Activated gamma-delta T cell (primary cell): Measurements from ENCODE around the gene SYCP1.
"Not testable (repeated sequence)": the region's sequence is repeated elsewhere in the genome, so short reads cannot be mapped to it uniquely, and the experiment has no call there.

ENCODE experiments used
- DNase-seq: peaks from one replicate; lab custom pipeline; 2025; lab: John Stamatoyannopoulos, UW
- total RNA-seq, 2 donors: gene quantifications; one replicate each; lab custom pipeline; 2026; lab: John Stamatoyannopoulos, UW

SYCP1 gene
- total RNA-seq: 0.04 to 0.05 reads per million in 2 donors

- no peak for DNase-seq
Observed at GRCh38 chr1:114854693-114855320, at the start of gene SYCP1. Gene SYCP1, plus strand, starts transcription at chr1:114854863. Its CDS starts 602 bp downstream, at chr1:114855465.

- DNase-seq: no peak
Observed at GRCh38 chr1:114819869-114820268, 34.8 kb upstream of the SYCP1 start.

GRCh38 chr1:114820392-114820791, 34.3 kb upstream of the SYCP1 start:
- DNase-seq: no peak

GRCh38 chr1:114821978-114822377, 32.7 kb upstream of the SYCP1 start:
- no peak for DNase-seq

GRCh38 chr1:114828251-114828650, 26.4 kb upstream of the SYCP1 start:
- DNase-seq: no peak

- not testable (repeated sequence) for DNase-seq
Observed at GRCh38 chr1:114830075-114830474, 24.6 kb upstream of the SYCP1 start.

- DNase-seq: no peak
Observed at GRCh38 chr1:114831276-114831994, 23.2 kb upstream of the SYCP1 start.

GRCh38 chr1:114832057-114832456, 22.6 kb upstream of the SYCP1 start:
- no peak for DNase-seq

GRCh38 chr1:114833421-114833820, 21.2 kb upstream of the SYCP1 start:
- DNase-seq: no peak

- no peak for DNase-seq
Observed at GRCh38 chr1:114844270-114844669, 10.4 kb upstream of the SYCP1 start.

- no peak for DNase-seq
Observed at GRCh38 chr1:114853584-114853983, 1.1 kb upstream of the SYCP1 start.

GRCh38 chr1:114861384-114861783, 6.7 kb downstream of the SYCP1 start:
- no peak for DNase-seq

GRCh38 chr1:114892194-114892918, 37.7 kb downstream of the SYCP1 start:
- no peak for DNase-seq

- no peak for DNase-seq
Observed at GRCh38 chr1:114896795-114897194, 42.1 kb downstream of the SYCP1 start.

GRCh38 chr1:114901814-114902213, 47.2 kb downstream of the SYCP1 start:
- DNase-seq: no peak

GRCh38 chr1:114902343-114902742, 47.7 kb downstream of the SYCP1 start:
- no peak for DNase-seq

GRCh38 chr1:114903480-114903879, 48.8 kb downstream of the SYCP1 start:
- DNase-seq: no peak

GRCh38 chr1:114915720-114916119, 61.1 kb downstream of the SYCP1 start:
- not testable (repeated sequence) for DNase-seq

GRCh38 chr1:114926607-114927006, 71.9 kb downstream of the SYCP1 start:
- no peak for DNase-seq

- no peak for DNase-seq
Observed at GRCh38 chr1:114927401-114927800, 72.7 kb downstream of the SYCP1 start.

GRCh38 chr1:114956570-114956969, 101.9 kb downstream of the SYCP1 start:
- no peak for DNase-seq

GRCh38 chr1:114959423-114959822, 104.8 kb downstream of the SYCP1 start:
- DNase-seq: no peak

GRCh38 chr1:114976891-114977290, 122.2 kb downstream of the SYCP1 start:
- no peak for DNase-seq
